MG63 (cell line): ENCODE data around the gene LDLRAD3. TPM values are rescaled to one million over a fixed set of nuclear protein-coding genes. Genes with fewer than 3 reads are reported as not detected.
"Not testable (repeated sequence)": the region's sequence is repeated elsewhere in the genome, so short reads cannot be mapped to it uniquely, and the experiment has no call there.

Source experiments
- DNase-seq: peaks from one replicate; pipeline ENCODE4 v3.0.0-alpha.2; 2020
- H3K27me3 ChIP-seq: fragments of 250-450 bp; sonication (Bioruptor Pico); 2 replicates; pipeline ENCODE4 v1.5.1; 2020; ENCODE audit warnings: mild to moderate bottlenecking, moderate library complexity
- H3K36me3 ChIP-seq: fragments of 250-450 bp; sonication (Bioruptor Pico); 2 replicates; pipeline ENCODE4 v1.5.1; 2020; ENCODE audit warnings: mild to moderate bottlenecking, moderate library complexity
- H3K4me3 ChIP-seq: fragments of 250-450 bp; sonication (Bioruptor Pico); 2 replicates; pipeline ENCODE4 v1.5.1; 2020; ENCODE audit warnings: mild to moderate bottlenecking, moderate library complexity
- H3K9me3 ChIP-seq: fragments of 250-450 bp; sonication (Bioruptor Pico); 2 replicates; pipeline ENCODE4 v1.5.1; 2020; ENCODE audit warnings: mild to moderate bottlenecking, moderate library complexity
- total RNA-seq: library from RNA; depleted of rRNA; stranded (reverse); fragments of >200 nt; shearing (Covaris generic); gene quantifications from 2 replicates; pipeline ENCODE4 v1.2.3, GENCODE V29; 2014; ENCODE audit warnings: low replicate concordance

LDLRAD3 gene
- total RNA-seq, 1 experiment from 2014 or later, result 1.6 TPM

- peaks cover 2% of the 10 kb centered on the region; the same call in 1 of the 2 replicates for H3K36me3 ChIP-seq
- peaks cover 12% of the 10 kb centered on the region; the same call in 1 of the 2 replicates for H3K9me3 ChIP-seq
- DNase-seq, result no peak
- H3K4me3 ChIP-seq, result no peak overlapping the region
- H3K27me3 ChIP-seq, result no peaks in the 10 kb centered on the region
Measured at GRCh38 chr11:35995681-35996271, 51.9 kb downstream of the LDLRAD3 start.

DNA sequence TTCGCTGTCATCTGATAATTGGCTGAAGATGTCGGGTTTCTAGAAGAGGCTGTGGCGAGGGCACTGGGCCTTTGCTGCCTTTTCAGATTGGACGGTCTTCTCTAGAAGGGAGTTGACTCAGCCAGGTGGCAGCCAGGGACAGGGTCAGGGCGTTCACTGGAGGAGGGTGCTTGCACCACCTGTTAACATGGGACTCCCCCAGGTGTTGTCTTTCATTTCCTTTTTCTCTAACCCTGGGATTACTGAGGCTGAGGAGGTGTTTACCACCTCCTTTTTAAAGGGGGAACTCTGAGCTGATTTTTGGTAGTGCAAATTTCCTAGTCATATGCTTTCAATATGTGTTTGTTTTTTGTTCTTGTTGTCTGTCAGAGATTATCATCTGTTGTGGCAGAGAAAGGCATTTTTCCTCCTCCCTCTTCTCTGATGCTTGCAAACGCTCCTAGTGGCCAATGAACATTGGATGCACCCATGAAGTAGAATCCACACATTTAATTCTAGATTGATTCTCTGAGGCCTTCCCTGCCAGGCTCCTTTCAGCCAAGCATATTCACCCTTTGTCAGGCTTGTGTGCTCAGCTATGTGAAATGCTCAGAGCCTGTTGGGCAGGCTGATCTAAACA lies 54.1 kb downstream of the LDLRAD3 start:
- Histone ChIP-seq H3K36me3 (peaks cover 2% of the 10 kb centered on the region; the same call in 1 of the 2 replicates), H3K9me3 (peaks cover 12% of the 10 kb centered on the region; the same call in 1 of the 2 replicates), H3K4me3 (no peak overlapping the region), H3K27me3 (no peaks in the 10 kb centered on the region)
- no peak for DNase-seq

GRCh38 chr11:35998634-35999033 lies 54.8 kb downstream of the LDLRAD3 start:
- no peaks in the 10 kb centered on the region for H3K27me3 ChIP-seq
- peaks cover 2% of the 10 kb centered on the region; the same call in 1 of the 2 replicates for H3K36me3 ChIP-seq
- H3K4me3 ChIP-seq, result no peak overlapping the region
- peaks cover 12% of the 10 kb centered on the region; the same call in 1 of the 2 replicates for H3K9me3 ChIP-seq
- DNase-seq, result no peak

DNA sequence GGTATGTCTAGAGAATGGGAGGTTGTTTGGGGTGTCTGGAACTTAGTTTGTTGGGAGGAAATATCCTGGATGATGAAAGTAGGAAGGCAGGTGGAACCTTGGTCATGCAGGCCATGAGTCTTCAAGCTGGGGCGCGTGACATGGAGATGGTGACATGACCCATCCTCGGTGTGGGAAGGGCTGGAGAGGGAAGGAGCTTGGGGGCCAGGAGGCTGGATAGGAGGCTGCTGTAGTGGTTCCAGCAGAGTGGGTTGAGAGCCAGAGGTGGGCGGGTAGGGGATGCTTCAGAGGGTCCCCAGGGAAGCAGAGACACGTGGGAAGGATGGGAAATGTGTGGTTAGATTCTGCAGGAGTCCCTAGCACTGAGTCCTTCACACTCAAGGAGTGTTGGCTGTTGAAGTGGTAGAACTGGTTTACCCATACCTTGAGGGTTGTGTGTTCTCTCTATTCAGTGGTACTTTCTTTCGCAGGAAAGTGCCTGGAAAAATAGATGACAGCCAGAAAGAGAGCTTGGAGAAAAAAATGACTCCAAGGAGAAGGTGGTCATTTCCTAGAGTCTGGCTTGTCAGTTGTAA lies 56.8 kb downstream of the LDLRAD3 start:
- Histone ChIP-seq H3K27me3 (no peaks in the 10 kb centered on the region), H3K9me3 (peaks cover 11% of the 10 kb centered on the region), H3K4me3 (no peak overlapping the region), H3K36me3 (no peaks in the 10 kb centered on the region)
- DNase-seq, result no peak

- Histone ChIP-seq H3K27me3 (no peaks in the 10 kb centered on the region), H3K4me3 (no peak overlapping the region), H3K36me3 (no peaks in the 10 kb centered on the region), H3K9me3 (peaks cover 7% of the 10 kb centered on the region)
- DNase-seq, result no peak
Measured at GRCh38 chr11:36002196-36002595, 58.3 kb downstream of the LDLRAD3 start.

- no peak for DNase-seq
- Histone ChIP-seq H3K4me3 (no peak overlapping the region), H3K36me3 (no peaks in the 10 kb centered on the region), H3K9me3 (peaks cover 7% of the 10 kb centered on the region), H3K27me3 (no peaks in the 10 kb centered on the region)
Measured at GRCh38 chr11:36002796-36003195, 58.9 kb downstream of the LDLRAD3 start.

GRCh38 chr11:36006556-36006955 lies 62.7 kb downstream of the LDLRAD3 start:
- Histone ChIP-seq H3K27me3 (no peaks in the 10 kb centered on the region), H3K9me3 (peaks cover 7% of the 10 kb centered on the region), H3K4me3 (no peak overlapping the region), H3K36me3 (no peaks in the 10 kb centered on the region)
- DNase-seq, result no peak

GRCh38 chr11:36007127-36007655 lies 63.3 kb downstream of the LDLRAD3 start:
- H3K36me3 ChIP-seq, result no peaks in the 10 kb centered on the region
- no peaks in the 10 kb centered on the region for H3K27me3 ChIP-seq
- peaks cover 7% of the 10 kb centered on the region for H3K9me3 ChIP-seq
- no peak for DNase-seq
- H3K4me3 ChIP-seq, result no peak overlapping the region

DNA sequence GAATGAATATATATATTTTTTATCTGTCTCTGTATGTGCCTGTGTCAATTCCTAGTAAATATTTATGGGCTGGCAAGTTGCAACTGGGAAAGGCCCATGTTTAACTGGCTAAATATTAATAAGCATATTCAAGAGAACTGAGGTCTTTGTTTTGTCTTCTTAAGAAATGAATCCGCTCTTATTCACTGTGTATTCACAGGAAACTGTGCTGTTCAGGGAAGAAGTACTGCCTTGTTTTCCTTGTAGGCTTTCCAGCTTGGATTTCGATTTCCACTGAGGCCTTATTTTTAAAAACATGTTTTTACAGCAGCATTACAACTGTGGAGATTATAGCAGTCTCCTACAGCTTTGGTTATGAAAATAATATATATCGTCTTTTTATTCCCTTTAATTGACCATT lies 64.7 kb downstream of the LDLRAD3 start:
- Histone ChIP-seq H3K27me3 (no peaks in the 10 kb centered on the region), H3K36me3 (no peaks in the 10 kb centered on the region), H3K9me3 (peaks cover 7% of the 10 kb centered on the region), H3K4me3 (no peak overlapping the region)
- DNase-seq, result no peak

GRCh38 chr11:36009473-36009872 lies 65.6 kb downstream of the LDLRAD3 start:
- peaks cover 2% of the 10 kb centered on the region for H3K9me3 ChIP-seq
- H3K36me3 ChIP-seq, result no peaks in the 10 kb centered on the region
- DNase-seq, result no peak
- no peak overlapping the region for H3K4me3 ChIP-seq
- H3K27me3 ChIP-seq, result no peaks in the 10 kb centered on the region

DNA sequence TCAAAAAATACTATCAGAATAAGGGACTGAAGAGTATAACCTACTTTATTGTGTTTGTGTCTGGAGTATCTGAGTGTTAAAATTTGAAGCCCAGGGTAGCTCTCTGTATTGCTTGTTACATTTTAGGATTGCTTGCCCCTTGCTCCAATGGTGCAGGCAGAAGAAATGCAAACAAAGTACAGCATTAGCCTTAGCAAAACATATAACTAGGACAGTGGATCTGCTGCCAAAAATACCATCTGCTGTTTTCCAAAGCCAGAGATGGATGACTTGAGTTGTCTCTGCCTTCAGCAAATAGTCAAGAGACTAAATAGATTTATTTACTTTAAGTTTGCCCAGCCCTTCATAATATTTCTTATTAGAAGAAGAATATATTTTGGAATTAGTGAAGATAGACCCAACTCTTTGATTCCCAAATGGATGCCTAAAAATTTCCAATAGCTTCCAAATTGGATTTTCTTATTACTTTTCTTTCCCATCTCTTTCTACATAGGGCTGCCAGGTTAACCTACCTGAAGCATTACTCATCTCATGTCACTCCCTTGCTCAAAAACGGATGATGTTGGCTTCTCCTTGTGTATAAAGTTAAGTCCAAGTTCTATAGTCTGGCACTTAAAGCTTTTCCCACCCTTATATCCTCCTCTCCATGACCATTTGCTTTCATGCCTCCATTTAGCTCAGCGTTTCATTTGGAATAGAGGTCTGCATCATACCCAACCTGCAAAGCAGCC lies 66.3 kb downstream of the LDLRAD3 start:
- H3K27me3 ChIP-seq, result no peaks in the 10 kb centered on the region

DNA sequence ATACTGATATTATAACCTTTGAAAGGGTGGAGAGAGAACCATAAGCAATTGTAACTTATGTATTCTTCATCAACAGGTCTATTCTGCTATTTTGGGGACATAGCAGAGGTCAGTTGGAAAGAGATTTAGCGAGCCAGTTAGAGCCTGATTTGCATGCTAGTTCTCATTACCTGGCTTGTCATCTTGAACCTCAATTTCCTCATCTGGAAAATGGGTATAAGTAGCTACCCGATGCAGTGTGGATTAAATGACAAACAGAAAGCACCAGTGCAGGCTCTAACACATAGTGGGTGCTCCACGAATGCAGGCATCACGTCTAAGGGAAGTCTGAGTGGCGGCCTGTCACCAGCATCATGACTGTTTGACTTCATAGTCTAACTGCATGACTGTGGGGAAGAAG lies 67.7 kb downstream of the LDLRAD3 start:
- Histone ChIP-seq H3K27me3 (no peaks in the 10 kb centered on the region), H3K36me3 (no peaks in the 10 kb centered on the region), H3K4me3 (no peak overlapping the region), H3K9me3 (no peaks in the 10 kb centered on the region)
- DNase-seq, result no peak

More for the DNA sequence above, 66.3 kb downstream of the LDLRAD3 start:
- H3K36me3 ChIP-seq, result no peaks in the 10 kb centered on the region
- H3K9me3 ChIP-seq, result no peaks in the 10 kb centered on the region
- DNase-seq, result peak; percentile 36
- H3K4me3 ChIP-seq, result no peak overlapping the region

GRCh38 chr11:36012455-36012854 lies 68.6 kb downstream of the LDLRAD3 start:
- H3K27me3 ChIP-seq, result no peaks in the 10 kb centered on the region
- H3K4me3 ChIP-seq, result no peak overlapping the region
- H3K36me3 ChIP-seq, result no peaks in the 10 kb centered on the region
- DNase-seq, result no peak
- no peaks in the 10 kb centered on the region for H3K9me3 ChIP-seq

- H3K36me3 ChIP-seq, result no peaks in the 10 kb centered on the region
- H3K9me3 ChIP-seq, result no peaks in the 10 kb centered on the region
- H3K27me3 ChIP-seq, result no peaks in the 10 kb centered on the region
- no peak for DNase-seq
- no peak overlapping the region for H3K4me3 ChIP-seq
Measured at GRCh38 chr11:36012979-36013378, 69.1 kb downstream of the LDLRAD3 start.

DNA sequence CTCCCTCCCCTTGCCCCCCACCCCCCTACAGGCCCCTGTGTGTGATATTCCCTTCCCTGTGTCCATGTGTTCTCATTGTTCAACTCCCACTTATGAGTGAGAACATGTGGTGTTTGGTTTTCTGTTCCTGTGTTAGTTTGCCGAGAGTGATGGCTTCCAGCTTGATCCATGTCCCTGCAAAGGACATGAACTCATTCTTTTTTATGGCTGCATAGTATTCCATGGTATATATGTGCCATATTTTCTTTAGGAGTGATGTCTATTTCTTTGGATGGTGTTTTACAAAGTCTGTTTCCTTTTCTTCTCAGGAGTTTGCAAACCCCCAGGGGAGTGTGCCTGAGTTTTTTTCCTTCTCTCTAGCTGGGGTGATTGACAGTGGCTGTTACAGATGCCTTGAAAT lies 69.6 kb downstream of the LDLRAD3 start:
- not testable (repeated sequence) for H3K27me3 ChIP-seq, H3K36me3 ChIP-seq, H3K9me3 ChIP-seq, H3K4me3 ChIP-seq, DNase-seq

- Histone ChIP-seq H3K9me3 (no peaks in the 10 kb centered on the region), H3K4me3 (no peak overlapping the region), H3K36me3 (no peaks in the 10 kb centered on the region), H3K27me3 (no peaks in the 10 kb centered on the region)
- no peak for DNase-seq
Measured at GRCh38 chr11:36013950-36014897, 70.4 kb downstream of the LDLRAD3 start.
